HG03108 (cell line): ENCODE measurements around the gene ARHGAP24.
"Not testable (repeated sequence)": the region's sequence is repeated elsewhere in the genome, so short reads cannot be mapped to it uniquely, and the experiment has no call there.

Source experiments
- ATAC-seq: cut with Tn5 transposase; IDR thresholded peaks from one replicate; pipeline ENCODE4 v1.9.1; 2021; ENCODE audit warnings: moderate library complexity; ENCODE audit not compliant: unreplicated experiment

Gene ARHGAP24

GRCh38 chr4:85833302-85833701 is 358.4 kb downstream of the ARHGAP24 start:
- ATAC-seq: no peak

GRCh38 chr4:85834934-85835333 is 360.0 kb downstream of the ARHGAP24 start:
- ATAC-seq: no peak

GRCh38 chr4:85836588-85837438 is 361.9 kb downstream of the ARHGAP24 start:
- ATAC-seq: no peak

GRCh38 chr4:85837439-85837733 is 362.4 kb downstream of the ARHGAP24 start:
- no peak for ATAC-seq

- ATAC-seq: not testable (repeated sequence)
These were observed 365.1 kb downstream of the ARHGAP24 start for GRCh38 chr4:85839981-85840451.

GRCh38 chr4:85842540-85842939 is 367.6 kb downstream of the ARHGAP24 start:
- no peak for ATAC-seq

GRCh38 chr4:85853740-85854139 is 378.8 kb downstream of the ARHGAP24 start:
- not testable (repeated sequence) for ATAC-seq

GRCh38 chr4:85854546-85854945 is 379.6 kb downstream of the ARHGAP24 start:
- no peak for ATAC-seq

GRCh38 chr4:85860066-85860740 is 385.3 kb downstream of the ARHGAP24 start:
- ATAC-seq: no peak

GRCh38 chr4:85861064-85861765 is 386.3 kb downstream of the ARHGAP24 start:
- no peak for ATAC-seq

- no peak for ATAC-seq
These were observed 387.9 kb downstream of the ARHGAP24 start for GRCh38 chr4:85862896-85863295.

GRCh38 chr4:85864259-85865205 is 389.6 kb downstream of the ARHGAP24 start:
- no peak for ATAC-seq

GRCh38 chr4:85865256-85865655 is 390.3 kb downstream of the ARHGAP24 start:
- ATAC-seq: no peak

GRCh38 chr4:85866508-85866907 is 391.6 kb downstream of the ARHGAP24 start:
- no peak for ATAC-seq

- no peak for ATAC-seq
These were observed 392.3 kb downstream of the ARHGAP24 start for GRCh38 chr4:85867271-85867670.

GRCh38 chr4:85869181-85869580 is 394.2 kb downstream of the ARHGAP24 start:
- ATAC-seq: no peak

GRCh38 chr4:85870298-85871083 is 395.5 kb downstream of the ARHGAP24 start:
- ATAC-seq: no peak

GRCh38 chr4:85873566-85873965 is 398.6 kb downstream of the ARHGAP24 start:
- no peak for ATAC-seq

GRCh38 chr4:85879518-85879917 is 404.6 kb downstream of the ARHGAP24 start:
- no peak for ATAC-seq

- no peak for ATAC-seq
These were observed 408.2 kb downstream of the ARHGAP24 start for GRCh38 chr4:85883180-85883579.
